ENCODE measurements around the gene DDX54.

DNA sequence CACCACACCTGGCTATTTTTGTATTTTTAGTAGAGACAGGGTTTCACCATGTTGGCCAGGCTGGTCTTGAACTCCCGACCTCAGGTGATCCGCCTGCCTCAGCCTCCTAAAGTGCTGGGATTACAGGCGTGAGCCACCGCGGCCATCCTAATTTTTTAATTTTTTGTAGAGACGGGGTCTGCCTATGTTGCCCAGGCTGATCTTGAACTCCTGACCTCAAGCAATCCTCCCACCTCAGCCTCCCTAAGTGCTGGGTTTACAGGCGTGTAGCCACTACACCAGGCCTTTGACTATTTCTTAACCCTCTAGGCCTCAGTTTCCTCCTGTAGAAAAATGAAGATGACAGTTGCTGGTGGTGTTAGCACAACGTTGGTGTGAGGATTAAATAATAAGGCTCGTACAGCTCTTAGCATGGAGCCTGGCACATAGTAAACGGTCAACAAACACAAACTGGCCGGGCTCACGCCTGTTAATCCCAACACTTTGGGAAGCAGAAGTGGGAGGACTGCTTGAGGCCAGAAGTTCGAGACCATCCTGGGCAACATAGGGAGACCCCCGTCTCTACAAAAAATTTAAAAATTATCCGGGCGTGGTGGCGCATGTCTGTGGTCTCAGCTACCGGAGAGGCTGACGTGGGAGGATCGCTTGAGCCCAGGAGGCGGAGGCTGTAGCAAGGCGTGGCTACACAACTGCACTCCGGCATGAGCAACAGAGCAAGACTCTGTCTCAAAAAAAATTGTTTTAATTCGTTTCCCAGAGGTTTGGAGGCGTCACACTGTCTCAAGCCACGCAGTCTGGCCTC is 979 bp downstream of the DDX54 start:
- TF ChIP-seq, protein P1, sequence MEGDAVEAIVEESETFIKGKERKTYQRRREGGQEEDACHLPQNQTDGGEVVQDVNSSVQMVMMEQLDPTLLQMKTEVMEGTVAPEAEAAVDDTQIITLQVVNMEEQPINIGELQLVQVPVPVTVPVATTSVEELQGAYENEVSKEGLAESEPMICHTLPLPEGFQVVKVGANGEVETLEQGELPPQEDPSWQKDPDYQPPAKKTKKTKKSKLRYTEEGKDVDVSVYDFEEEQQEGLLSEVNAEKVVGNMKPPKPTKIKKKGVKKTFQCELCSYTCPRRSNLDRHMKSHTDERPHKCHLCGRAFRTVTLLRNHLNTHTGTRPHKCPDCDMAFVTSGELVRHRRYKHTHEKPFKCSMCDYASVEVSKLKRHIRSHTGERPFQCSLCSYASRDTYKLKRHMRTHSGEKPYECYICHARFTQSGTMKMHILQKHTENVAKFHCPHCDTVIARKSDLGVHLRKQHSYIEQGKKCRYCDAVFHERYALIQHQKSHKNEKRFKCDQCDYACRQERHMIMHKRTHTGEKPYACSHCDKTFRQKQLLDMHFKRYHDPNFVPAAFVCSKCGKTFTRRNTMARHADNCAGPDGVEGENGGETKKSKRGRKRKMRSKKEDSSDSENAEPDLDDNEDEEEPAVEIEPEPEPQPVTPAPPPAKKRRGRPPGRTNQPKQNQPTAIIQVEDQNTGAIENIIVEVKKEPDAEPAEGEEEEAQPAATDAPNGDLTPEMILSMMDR (IDR thresholded peaks at IDR 0.05; ENCODE audit: low read depth, low read length), result no peak
- TF ChIP-seq EZH2phosphoT487 (IDR thresholded peaks at IDR 0.05; ENCODE audit: low read depth), result no peak
